ENCODE data around the gene RANBP3. TPM values are rescaled to one million over a fixed set of nuclear protein-coding genes. Genes with fewer than 3 reads are reported as not detected.
"Not testable (repeated sequence)": the region's sequence is repeated elsewhere in the genome, so short reads cannot be mapped to it uniquely, and the experiment has no call there.

The RANBP3 gene
- total and polyA plus RNA-seq, 2 experiments from 2014 or later, result 41.8 to 50.0 TPM

GRCh38 chr19:6010107-6010506 lies 32.2 kb upstream of the RANBP3 start:
- Histone ChIP-seq H3K36me3 (ENCODE audit: low read depth) (no peaks in the 10 kb centered on the region), H3K4me1 (ENCODE audit: insufficient read depth) (no peaks in the 10 kb centered on the region), H3F3A (ENCODE audit: insufficient read depth) (no peaks in the 10 kb centered on the region), H3K9ac (no peak overlapping the region), H4K20me1 (ENCODE audit: insufficient read depth) (no peaks in the 10 kb centered on the region), H3K4me2 (ENCODE audit: unreplicated experiment) (no peak overlapping the region), H3K9me2 (ENCODE audit: insufficient read depth) (no peaks in the 10 kb centered on the region), H3K4me3 (no peak overlapping the region), H2AFZ (no peak overlapping the region), H3K27ac (no peak overlapping the region), H3K27me3 (replicated peaks; ENCODE audit: insufficient read depth) (no peaks in the 10 kb centered on the region), H3K79me2 (ENCODE audit: insufficient read depth) (no peaks in the 10 kb centered on the region), H3K9me3 (ENCODE audit: low read depth) (no peaks in the 10 kb centered on the region)
- no peak for DNase-seq
- WGBS, 2 experiments (ENCODE audit: low coverage in 1 of 2, low lambda C conversion rate in 2 of 2, missing lambda C conversion rate in 2 of 2), result 85 to 87% methylated on average over 15 to 16 of the region's 16 CpGs
- in situ Hi-C loops (cut with MboI), result no loop called here
- TF ChIP-seq EZH2 (IDR thresholded peaks at IDR 0.05; ENCODE audit: insufficient read depth, poor library complexity, severe bottlenecking), result no peak
- TF ChIP-seq EZH2phosphoT487 (IDR thresholded peaks at IDR 0.05; ENCODE audit: insufficient read depth, low read depth), result no peak

GRCh38 chr19:6007866-6008265 lies 29.9 kb upstream of the RANBP3 start:
- Histone ChIP-seq H3K4me2 (ENCODE audit: unreplicated experiment) (no peak overlapping the region), H3K4me1 (ENCODE audit: insufficient read depth) (no peaks in the 10 kb centered on the region), H2AFZ (no peak overlapping the region), H4K20me1 (ENCODE audit: insufficient read depth) (no peaks in the 10 kb centered on the region), H3K27ac (no peak overlapping the region), H3F3A (ENCODE audit: insufficient read depth) (no peaks in the 10 kb centered on the region), H3K79me2 (ENCODE audit: insufficient read depth) (no peaks in the 10 kb centered on the region), H3K9me2 (ENCODE audit: insufficient read depth) (no peaks in the 10 kb centered on the region), H3K9me3 (ENCODE audit: low read depth) (no peaks in the 10 kb centered on the region), H3K27me3 (replicated peaks; ENCODE audit: insufficient read depth) (no peaks in the 10 kb centered on the region), H3K9ac (no peak overlapping the region), H3K4me3 (no peak overlapping the region), H3K36me3 (ENCODE audit: low read depth) (no peaks in the 10 kb centered on the region)
- in situ Hi-C loops (cut with MboI), result no loop called here
- 86% methylated on average over 26 of the region's 26 CpGs for WGBS, 2 experiments (ENCODE audit: low coverage in 1 of 2, low lambda C conversion rate in 2 of 2, missing lambda C conversion rate in 2 of 2)
- DNase-seq, result no peak
- no peak for TF ChIP-seq EZH2phosphoT487 (IDR thresholded peaks at IDR 0.05; ENCODE audit: insufficient read depth, low read depth)
- no peak for TF ChIP-seq EZH2 (IDR thresholded peaks at IDR 0.05; ENCODE audit: insufficient read depth, poor library complexity, severe bottlenecking)

- H3K9me2 ChIP-seq (ENCODE audit: insufficient read depth), result no peaks in the 10 kb centered on the region
- no peaks in the 10 kb centered on the region for H3K79me2 ChIP-seq (ENCODE audit: insufficient read depth)
- no peak for DNase-seq
- no peak overlapping the region for H2AFZ ChIP-seq
- H3K27ac ChIP-seq, result no peak overlapping the region
- H3K4me3 ChIP-seq, result no peak overlapping the region
- H3K4me2 ChIP-seq (ENCODE audit: unreplicated experiment), result no peak overlapping the region
- no peak for TF ChIP-seq EZH2 (IDR thresholded peaks at IDR 0.05; ENCODE audit: insufficient read depth, poor library complexity, severe bottlenecking)
- TF ChIP-seq EZH2phosphoT487 (IDR thresholded peaks at IDR 0.05; ENCODE audit: insufficient read depth, low read depth), result no peak
- H3K9ac ChIP-seq, result no peak overlapping the region
- no peaks in the 10 kb centered on the region for H4K20me1 ChIP-seq (ENCODE audit: insufficient read depth)
- no peaks in the 10 kb centered on the region for H3F3A ChIP-seq (ENCODE audit: insufficient read depth)
- no peaks in the 10 kb centered on the region for H3K4me1 ChIP-seq (ENCODE audit: insufficient read depth)
- no peaks in the 10 kb centered on the region for H3K27me3 ChIP-seq (replicated peaks; ENCODE audit: insufficient read depth)
- 94 to 96% methylated on average over 19 to 20 of the region's 20 CpGs for WGBS, 2 experiments (ENCODE audit: low coverage in 1 of 2, low lambda C conversion rate in 2 of 2, missing lambda C conversion rate in 2 of 2)
- in situ Hi-C loops (cut with MboI), result no loop called here
- H3K36me3 ChIP-seq (ENCODE audit: low read depth), result no peaks in the 10 kb centered on the region
- no peaks in the 10 kb centered on the region for H3K9me3 ChIP-seq (ENCODE audit: low read depth)
These were observed 29.0 kb upstream of the RANBP3 start for GRCh38 chr19:6006896-6007295.

- in situ Hi-C loops (cut with MboI); H3K4me3 ChIP-seq; H3K36me3 ChIP-seq (ENCODE audit: low read depth); H2AFZ ChIP-seq; H3F3A ChIP-seq (ENCODE audit: insufficient read depth); H3K9me2 ChIP-seq (ENCODE audit: insufficient read depth); H3K9me3 ChIP-seq (ENCODE audit: low read depth); H3K27me3 ChIP-seq (replicated peaks; ENCODE audit: insufficient read depth); H3K9ac ChIP-seq; H3K4me2 ChIP-seq (ENCODE audit: unreplicated experiment); H3K79me2 ChIP-seq (ENCODE audit: insufficient read depth); H4K20me1 ChIP-seq (ENCODE audit: insufficient read depth); DNase-seq; H3K4me1 ChIP-seq (ENCODE audit: insufficient read depth); H3K27ac ChIP-seq: not testable (repeated sequence)
- WGBS, 2 experiments (ENCODE audit: low coverage in 1 of 2, low lambda C conversion rate in 2 of 2, missing lambda C conversion rate in 2 of 2), result 94 to 98% methylated on average over 7 of the region's 7 CpGs
These were observed 28.1 kb upstream of the RANBP3 start for GRCh38 chr19:6006070-6006446.

- Histone ChIP-seq H4K20me1 (ENCODE audit: insufficient read depth) (no peaks in the 10 kb centered on the region), H3K9ac (no peak overlapping the region), H3K9me2 (ENCODE audit: insufficient read depth) (no peaks in the 10 kb centered on the region), H2AFZ (no peak overlapping the region), H3K79me2 (ENCODE audit: insufficient read depth) (no peaks in the 10 kb centered on the region), H3K4me3 (no peak overlapping the region), H3K27me3 (replicated peaks; ENCODE audit: insufficient read depth) (no peaks in the 10 kb centered on the region), H3K9me3 (ENCODE audit: low read depth) (no peaks in the 10 kb centered on the region), H3F3A (ENCODE audit: insufficient read depth) (no peaks in the 10 kb centered on the region), H3K27ac (no peak overlapping the region), H3K4me1 (ENCODE audit: insufficient read depth) (no peaks in the 10 kb centered on the region), H3K36me3 (ENCODE audit: low read depth) (no peaks in the 10 kb centered on the region), H3K4me2 (ENCODE audit: unreplicated experiment) (no peak overlapping the region)
- whole genome bisulfite sequencing, 2 experiments (ENCODE audit: low coverage in 1 of 2, low lambda C conversion rate in 2 of 2, missing lambda C conversion rate in 2 of 2), result 80 to 90% methylated on average over 16 to 18 of the region's 18 CpGs
- no peak for DNase-seq
- TF ChIP-seq EZH2 (IDR thresholded peaks at IDR 0.05; ENCODE audit: insufficient read depth, poor library complexity, severe bottlenecking) (no peak), EZH2phosphoT487 (IDR thresholded peaks at IDR 0.05; ENCODE audit: insufficient read depth, low read depth) (no peak)
- in situ Hi-C loops (cut with MboI), result no loop called here
These were observed 27.6 kb upstream of the RANBP3 start for GRCh38 chr19:6005321-6006069.
